Measurements from ENCODE around the gene GLB1L3.
A peak's percentile ranks its signal among the peaks of the same experiment; 100 is the strongest.
"Not testable (repeated sequence)": the region's sequence is repeated elsewhere in the genome, so short reads cannot be mapped to it uniquely, and the experiment has no call there.

The GLB1L3 gene

DNA sequence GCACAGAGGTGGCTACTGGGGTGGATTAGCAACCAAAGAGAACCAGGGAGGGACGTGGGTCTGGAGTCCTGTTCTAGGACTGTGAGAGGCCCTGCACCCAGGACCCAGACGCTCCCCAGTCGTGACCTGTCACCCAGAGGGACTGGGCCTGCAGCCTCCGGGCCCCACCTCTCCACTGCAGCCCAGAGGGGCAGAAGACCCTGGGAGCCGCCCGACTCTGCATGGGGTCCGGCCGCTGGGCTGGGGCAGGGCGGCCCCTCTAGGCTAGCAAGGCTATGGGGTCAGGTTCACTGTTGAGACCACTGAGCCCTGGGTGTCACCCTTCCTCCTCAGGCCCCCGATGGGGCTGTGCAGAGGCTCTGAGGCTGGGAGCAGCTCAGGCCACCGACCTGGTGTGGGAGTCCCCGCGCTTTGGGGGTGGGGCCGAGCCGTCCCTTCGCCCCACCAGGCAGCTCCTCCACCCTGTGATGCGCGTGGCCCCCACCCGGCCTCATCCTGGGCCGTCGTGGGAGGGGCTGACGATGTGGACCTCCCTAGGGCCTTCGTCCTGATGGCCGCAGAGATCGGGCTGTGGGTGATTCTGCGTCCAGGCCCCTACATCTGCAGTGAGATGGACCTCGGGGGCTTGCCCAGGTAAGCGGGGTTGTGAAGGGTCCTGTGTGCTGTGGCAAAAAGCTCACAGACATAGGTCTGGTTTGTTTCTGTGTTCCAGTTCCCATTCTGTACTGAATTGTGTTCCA, 68.5 kb downstream of the GLB1L3 start:
- not testable (repeated sequence) for DNase-seq (ENCODE audit: low spot score)

DNA sequence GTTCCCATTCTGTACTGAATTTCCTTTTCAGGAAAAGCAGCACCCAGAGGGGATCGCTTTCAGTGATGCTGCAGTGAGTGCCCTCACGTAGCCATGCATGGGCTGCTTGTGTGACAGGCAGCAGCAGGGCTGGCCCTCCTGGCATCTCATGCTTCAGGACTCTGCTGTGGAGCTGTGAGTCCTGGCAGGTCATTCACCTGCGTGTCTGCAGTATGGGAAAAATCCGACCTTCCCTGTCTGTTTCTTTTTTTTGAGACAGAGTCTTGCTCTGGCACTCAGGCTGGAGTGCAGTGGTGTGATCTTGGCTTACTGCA, 69.0 kb downstream of the GLB1L3 start:
- DNase-seq (ENCODE audit: low spot score): no peak

DNA sequence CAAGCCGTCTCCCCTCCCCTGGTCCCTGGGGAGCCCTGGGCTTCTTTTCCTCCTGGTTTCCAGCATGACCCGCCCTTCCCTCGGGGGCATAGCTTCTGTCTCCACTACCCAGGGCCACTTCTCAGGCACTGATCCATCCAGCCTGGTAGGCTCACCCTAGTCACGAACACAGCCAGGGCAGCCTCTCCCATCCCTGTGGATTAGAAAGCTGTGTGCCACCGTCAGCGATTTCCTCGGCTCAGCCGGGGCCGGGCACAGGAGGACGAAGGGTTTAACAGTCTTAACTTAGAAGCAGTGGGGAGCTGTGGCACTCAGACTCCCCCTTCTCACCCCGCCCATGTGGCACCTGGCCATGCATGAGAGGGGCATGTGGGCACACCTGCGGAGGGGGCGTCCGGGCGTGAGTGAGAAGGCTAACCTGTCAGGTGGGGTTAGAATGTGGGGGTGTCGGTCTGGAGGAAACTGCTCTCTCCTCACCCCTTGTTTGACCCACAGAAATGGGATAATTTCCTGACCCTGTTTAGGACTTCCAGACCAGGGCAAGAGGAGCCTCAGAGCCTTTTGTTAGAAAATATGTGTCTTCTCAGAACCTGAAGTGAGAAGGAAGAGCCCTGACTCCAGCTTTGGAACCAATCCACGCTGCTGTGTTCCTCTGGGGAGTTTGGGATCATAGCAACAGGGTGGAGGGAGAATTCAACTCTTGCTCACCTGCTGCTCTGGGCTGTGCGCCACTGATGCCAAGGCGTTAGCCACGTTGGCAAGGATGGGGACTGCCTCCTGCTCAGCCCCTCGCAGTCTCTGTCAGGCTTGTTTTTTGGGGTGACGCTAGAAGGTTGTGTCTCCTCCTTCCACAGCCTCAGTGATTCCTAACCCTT, 70.2 kb downstream of the GLB1L3 start:
- no peak for DNase-seq (ENCODE audit: low spot score)

DNA sequence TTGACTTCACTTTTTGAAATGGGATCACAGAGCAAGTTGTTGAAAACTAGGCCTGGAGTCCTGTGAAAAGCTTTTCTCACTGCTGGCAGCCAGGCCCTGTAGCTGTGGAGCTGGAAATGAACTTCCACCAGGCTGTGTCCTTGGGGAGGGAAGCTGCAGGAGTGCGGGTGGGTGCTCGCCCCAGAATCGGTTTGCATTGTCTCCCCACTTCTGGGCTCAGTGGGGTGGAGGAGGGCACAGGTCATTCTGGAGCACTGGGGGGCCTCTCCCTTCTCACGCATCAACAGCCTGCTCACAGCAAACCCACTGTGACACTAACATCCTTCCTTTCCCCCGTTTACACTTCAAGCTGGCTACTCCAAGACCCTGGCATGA, 70.8 kb downstream of the GLB1L3 start:
- DNase-seq (ENCODE audit: low spot score): no peak

DNA sequence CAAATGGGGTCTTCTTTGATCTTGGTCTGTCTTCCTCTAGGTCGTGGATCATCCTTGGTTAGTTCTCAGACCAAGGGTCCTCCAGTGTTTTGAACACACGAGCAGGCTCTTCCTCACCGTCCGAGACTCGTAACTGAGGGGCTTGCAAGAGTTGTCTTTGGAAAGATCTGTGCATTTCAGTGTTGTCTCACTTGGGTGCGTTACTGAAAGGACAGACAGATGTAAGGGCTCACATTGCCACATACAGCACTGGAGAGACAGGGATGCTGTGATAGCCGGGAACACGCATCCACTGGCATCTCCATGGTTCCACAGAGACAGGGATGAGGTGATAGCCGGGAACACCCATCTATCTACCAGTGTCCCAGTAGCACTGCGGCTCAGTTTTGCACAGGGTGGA, 71.3 kb downstream of the GLB1L3 start:
- DNase-seq (ENCODE audit: low spot score): no peak

DNA sequence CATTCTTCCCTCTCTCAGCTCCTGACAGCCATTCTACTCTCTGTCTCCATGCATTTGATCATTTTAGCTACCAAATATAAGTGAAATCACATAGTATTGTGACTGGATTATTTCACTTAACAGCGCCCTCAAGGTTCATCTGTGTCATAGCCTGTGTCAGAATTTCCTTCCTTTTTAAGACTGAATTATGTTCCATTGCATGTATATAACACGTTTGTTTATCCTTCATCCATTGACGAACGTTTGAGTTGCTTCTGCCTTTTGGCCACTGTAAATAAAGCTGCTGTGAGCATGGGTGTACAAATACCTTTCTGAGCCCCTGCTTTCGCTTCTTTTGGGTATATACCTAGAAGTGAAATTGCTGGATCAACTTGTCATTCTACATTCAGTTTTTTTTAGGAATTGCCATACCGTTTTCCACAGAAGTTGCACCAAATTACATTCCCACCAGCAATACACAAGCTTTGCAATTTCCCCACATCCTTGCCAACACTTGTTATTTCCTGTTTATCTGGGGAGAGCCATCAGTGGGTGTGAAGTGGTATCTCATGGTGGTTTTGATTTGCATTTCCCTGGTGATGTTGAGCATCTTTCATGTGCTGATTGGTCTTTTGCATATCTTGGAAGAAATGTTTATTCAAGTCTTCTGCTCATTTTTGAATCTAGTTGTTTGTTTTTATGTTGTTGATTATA, 73.1 kb downstream of the GLB1L3 start:
- DNase-seq (ENCODE audit: low spot score): no peak

DNA sequence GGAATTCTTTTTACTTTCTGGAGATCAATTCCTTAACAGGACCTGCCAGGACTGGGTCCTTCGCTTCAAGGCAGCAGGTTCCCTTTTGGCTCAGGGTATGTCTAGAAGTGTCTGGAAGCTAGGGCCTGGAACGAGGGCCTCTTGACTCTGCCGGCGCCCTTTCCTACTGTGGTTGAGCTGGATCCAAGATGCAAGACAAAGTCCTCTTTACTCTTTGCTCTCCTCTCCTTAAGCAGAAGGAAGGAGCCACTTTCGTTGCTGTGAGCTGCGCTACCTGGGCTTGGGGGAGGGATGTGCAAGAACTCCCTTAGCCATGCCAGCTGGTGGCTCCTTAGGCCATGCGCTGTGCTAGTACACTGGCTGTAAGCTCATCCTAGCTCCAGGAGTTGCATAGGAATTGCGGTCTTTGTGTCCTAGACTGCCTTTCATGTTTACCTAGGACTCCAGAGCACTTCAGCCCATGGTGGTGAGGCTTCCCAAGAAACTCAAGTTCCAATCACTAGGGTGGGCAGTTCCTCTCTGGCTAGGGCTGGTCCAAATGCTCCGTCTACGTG, 73.7 kb downstream of the GLB1L3 start:
- no peak for DNase-seq (ENCODE audit: low spot score)

- no peak for DNase-seq (ENCODE audit: low spot score)
Observed at GRCh38 chr11:134350381-134350780, 74.2 kb downstream of the GLB1L3 start.

- no peak for DNase-seq (ENCODE audit: low spot score)
Observed at GRCh38 chr11:134352111-134352510, 75.9 kb downstream of the GLB1L3 start.

DNA sequence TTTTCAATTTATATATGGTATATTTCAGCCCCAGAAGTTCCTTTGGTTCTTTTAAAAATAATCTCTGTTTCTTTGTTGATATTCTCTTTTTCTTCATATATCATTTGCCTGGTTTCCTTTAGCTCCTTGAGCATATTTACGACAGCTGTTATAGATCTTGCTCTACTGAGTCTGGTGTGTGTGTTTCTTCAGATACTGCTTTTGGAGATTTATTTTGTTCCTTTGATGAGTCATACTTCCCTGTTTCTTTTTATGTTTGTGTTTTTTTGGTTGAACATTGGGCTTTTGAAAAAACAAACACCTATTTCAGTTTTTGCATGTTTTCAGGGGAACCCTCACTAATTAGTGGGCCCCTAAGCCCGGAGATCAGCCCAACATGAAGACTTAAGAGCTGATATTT, 79.0 kb downstream of the GLB1L3 start:
- DNase-seq (ENCODE audit: low spot score): no peak

DNA sequence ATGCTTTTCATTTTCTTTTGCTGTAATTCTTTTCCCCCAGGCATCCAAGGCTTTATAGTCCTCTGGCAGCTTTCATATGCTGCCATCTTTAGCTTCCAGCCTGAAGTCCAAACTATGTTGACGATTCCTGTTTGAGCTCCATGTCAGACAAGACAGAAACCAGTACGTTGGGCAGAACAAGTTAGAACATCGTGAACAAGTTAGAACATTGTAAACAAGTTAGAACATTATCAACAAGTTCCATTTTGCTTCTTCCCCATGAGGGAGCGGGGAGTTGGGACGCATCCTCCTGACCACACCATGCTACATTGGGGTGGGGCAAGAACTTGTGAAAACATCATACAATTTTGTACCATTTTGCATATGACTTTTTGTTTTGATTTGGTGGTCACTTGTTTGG, 79.5 kb downstream of the GLB1L3 start:
- DNase-seq (ENCODE audit: low spot score): no peak

GRCh38 chr11:134356656-134357544, 80.7 kb downstream of the GLB1L3 start:
- no peak for DNase-seq (ENCODE audit: low spot score)

GRCh38 chr11:134357545-134357839, 81.3 kb downstream of the GLB1L3 start:
- no peak for DNase-seq (ENCODE audit: low spot score)

DNA sequence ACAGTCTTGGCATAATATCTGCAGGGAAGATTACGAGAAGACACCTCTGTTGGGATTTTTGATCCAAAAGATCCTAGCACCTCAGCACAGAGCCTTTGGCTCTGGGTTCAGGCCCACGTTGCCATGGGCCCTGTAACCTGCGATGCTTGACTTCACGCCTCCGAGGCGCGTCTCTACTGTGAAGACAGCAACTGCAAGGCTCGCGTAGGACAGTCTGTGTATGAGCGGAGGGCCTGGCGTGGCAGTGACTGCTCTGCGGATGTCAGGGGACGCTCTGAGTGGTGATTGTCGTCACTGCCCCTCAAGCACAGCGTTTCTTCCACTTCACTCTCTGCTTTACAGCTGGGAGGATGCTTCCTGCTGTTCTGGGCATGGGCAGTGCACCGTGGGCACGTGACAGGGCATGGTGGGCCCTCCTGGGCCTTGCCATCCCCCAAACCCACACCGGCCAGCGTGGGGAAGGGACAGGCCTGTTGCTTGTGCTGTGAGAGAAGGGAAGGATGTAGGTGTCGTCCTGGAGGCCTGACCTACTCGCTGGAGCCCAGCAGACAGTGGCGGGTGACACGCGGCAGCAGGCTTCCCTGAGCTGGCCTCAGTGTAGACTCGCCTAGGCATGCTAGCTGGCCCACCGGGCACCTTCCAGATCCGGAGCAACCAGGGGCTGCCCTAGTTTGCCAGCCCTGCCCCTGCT, 82.1 kb downstream of the GLB1L3 start:
- no peak for DNase-seq (ENCODE audit: low spot score)

DNA sequence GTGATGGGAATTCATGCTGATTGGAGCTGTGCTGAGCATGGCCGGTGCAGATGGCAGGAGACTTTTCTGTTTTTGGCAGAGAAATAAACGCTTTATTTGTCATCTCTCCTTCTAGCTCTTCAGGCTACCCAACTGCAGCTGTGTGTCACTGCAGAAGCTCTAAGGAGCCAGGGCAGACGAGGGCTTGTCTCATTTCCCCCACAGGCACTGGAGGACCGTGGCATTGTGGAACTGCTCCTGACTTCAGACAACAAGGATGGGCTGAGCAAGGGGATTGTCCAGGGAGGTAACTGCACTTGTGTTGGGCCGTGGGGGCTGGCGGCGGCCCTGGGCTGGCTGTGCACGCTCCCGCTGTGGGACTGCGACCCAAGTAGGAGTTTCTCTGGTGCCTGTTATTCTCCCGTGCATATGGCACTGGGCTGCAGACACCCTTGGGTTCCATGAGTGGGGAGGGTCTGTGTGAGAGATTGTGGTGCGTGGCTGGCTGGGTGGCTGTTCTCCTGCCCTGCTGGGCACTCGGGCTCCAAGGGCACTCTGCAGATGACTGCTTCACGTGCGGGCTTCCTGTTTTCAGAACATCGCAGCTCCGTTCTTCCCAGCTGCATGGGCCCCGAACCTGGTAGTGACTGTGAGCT, 82.8 kb downstream of the GLB1L3 start:
- DNase-seq (ENCODE audit: low spot score): no peak

DNA sequence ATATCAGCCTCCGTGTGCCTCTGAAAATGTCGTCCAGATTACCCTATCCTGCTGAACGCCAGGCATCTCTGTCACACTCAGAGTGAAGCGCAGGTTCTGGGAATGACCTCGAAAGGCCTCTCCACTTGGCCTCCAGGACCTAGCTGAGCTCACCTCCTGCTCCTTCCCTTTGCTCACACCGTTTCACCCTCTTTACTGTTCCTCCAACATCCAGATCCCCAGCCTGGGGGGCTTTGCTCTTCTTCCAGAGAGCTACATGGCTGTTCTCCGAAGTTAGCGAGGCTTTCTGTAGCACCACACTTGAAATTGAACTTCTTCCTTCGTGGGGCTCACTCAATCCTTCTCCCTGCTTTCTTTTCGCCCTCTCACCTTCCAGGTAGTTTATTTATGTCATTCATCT, 83.5 kb downstream of the GLB1L3 start:
- no peak for DNase-seq (ENCODE audit: low spot score)

- peak; percentile 95 for DNase-seq (ENCODE audit: low spot score)
Observed at GRCh38 chr11:134360050-134360835, 84.1 kb downstream of the GLB1L3 start.

- DNase-seq (ENCODE audit: low spot score): no peak
Observed at GRCh38 chr11:134361661-134362060, 85.5 kb downstream of the GLB1L3 start.

DNA sequence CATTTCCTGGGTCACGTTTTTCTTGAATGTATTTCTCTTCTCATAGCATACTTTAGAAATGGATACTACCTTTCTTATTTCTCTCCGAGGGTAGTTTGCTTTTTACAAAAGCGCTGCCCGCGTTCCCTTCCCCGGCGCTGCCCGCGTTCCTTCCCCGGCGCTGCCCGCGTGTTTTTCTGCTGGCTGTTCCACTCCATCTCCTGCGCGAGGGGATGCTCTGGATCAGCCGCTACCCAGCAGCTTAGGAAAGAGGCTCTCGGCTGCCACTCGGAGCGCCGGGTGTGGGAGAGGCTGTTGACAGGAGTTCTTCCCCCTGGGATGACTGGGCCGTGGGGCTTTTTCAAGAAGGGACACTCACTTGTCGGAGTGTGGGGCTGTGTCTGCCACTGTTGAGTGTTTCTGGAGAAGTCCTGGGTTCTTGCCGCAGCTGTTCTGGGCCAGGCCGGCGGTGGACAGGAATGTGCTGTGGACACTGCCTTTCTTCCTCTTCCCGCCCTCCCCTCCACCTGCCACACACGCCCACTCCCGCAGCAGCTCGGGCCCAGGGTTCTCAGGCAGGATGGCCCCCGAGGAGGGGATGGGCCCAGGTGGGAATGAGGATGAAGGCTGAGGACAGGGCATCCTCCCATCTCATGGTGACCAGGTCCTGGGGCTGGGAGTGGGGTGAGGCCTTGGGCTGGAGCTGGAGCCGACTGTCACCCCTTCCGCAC, 86.2 kb downstream of the GLB1L3 start:
- DNase-seq (ENCODE audit: low spot score): no peak

All from iPS-NIHi11 (cell line).